ENCODE measurements around the gene CREG2.

The CREG2 gene

DNA sequence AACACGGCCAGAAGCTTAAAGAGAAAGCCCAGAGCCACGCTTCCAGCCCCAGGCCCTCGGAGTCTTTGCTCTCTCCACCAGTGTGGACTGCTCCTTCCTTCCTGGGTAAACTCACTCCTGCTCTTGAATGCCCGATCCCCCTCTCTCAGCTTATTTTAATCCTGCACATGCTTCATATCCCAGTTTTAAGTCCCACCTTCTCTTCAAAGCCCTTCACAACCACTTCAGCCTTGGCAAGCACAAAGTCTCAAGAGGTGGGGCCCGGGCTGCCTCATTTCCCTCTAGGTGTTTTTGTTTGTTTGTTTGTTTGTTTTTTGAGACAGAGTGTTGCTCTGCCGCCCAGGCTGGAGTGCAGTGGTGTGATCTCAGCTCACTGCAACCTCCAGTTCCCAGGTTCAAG, 21.6 kb upstream of the CREG2 start:
- DNase-seq (ENCODE audit: low read depth) = no peak

DNA sequence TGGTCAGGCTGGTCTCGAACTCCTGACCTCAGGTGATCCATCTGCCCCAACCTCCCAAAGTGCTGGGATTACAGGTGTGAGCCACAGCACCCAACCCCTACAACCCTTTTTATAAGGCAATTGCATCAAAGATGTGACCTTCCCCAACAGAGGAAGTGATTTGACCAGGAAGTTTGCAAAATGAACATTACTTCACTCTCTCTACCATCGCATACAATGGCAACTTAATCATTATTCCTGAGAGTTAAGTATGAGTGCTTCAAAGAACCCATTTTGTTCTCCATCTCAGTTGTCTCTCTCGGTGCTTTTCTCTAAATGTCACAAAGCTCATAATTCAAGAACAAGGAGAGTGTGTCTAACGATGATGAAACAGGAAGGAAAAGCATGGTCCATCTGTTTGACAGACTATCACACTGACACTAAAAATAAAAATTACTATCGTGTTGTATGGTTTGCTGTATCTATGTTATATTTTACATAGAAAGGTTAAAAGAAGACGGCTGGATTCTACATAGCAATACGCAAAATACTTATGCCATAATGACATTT, 18.1 kb upstream of the CREG2 start:
- DNase-seq (ENCODE audit: low read depth) = no peak

DNA sequence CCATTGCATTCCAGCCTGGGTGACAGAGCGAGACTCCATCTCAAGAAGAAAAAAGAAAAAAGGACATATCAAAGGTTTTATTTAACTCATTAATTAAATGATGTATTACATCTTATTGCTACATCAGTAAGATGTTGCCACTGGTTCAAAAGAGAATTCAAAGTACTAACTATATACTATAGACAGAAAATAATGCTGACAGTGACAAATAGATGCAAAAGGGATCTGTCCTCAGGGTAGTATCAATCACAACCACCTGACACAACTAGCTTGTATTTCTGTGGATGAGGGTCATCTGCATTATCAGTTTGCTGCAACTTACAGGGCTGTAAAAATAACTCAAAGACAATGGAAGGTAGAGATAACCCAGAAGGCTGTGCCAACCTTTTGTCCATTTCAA, 16.4 kb upstream of the CREG2 start:
- DNase-seq (ENCODE audit: low read depth) = no peak

- DNase-seq (ENCODE audit: low read depth) = no peak
These were observed 15.3 kb upstream of the CREG2 start for GRCh38 chr2:101402630-101403029.

DNA sequence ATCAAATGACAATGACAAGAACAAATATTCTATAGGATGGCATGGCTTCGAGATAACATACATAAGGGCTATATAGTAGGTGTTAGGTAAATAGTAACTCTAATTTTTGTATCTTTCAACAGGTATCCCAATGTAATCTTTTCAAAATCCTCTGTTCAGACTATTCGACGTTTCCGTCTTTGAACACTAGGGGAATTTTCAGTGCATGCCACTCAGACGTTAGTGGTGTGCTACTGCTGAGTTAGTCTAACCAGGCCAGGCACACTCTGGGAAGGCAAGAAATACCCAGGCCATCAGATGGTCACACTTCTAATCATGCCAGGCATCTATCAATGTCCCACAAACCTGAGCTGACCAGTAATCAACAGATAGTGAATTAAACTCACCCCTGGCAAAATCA, 14.6 kb upstream of the CREG2 start:
- DNase-seq (ENCODE audit: low read depth) = no peak

- DNase-seq (ENCODE audit: low read depth) = no peak
These were observed 14.0 kb upstream of the CREG2 start for GRCh38 chr2:101401326-101401665.

GRCh38 chr2:101400506-101401325, 13.4 kb upstream of the CREG2 start:
- DNase-seq (ENCODE audit: low read depth) = no peak

- no peak for DNase-seq (ENCODE audit: low read depth)
These were observed 12.7 kb upstream of the CREG2 start for GRCh38 chr2:101400048-101400447.

GRCh38 chr2:101399021-101399799, 11.9 kb upstream of the CREG2 start:
- DNase-seq (ENCODE audit: low read depth) = no peak

GRCh38 chr2:101398116-101398821, 11.0 kb upstream of the CREG2 start:
- DNase-seq (ENCODE audit: low read depth) = no peak

DNA sequence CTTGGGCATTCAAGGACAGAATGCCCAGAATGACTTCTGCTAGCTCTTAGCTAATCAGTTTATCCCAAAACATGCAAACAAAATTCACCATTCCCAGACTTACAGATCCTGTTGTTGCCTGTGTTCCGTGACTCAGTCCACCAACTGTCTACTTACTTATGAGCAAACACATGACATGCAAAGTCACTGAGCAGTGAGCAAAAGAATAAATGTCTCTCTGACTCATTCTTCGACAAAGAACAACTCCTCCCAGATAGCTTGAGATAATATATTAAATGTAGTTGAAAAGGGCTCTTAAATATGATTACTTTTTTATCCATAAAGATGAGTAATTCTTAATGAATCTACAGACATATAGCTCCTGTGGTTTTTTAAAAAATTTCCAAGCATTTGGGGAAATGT, 9.0 kb upstream of the CREG2 start:
- peak; percentile 90 for DNase-seq (ENCODE audit: low read depth)

- DNase-seq (ENCODE audit: low read depth) = peak; percentile 13
These were observed 8.4 kb upstream of the CREG2 start for GRCh38 chr2:101395545-101396315.

DNA sequence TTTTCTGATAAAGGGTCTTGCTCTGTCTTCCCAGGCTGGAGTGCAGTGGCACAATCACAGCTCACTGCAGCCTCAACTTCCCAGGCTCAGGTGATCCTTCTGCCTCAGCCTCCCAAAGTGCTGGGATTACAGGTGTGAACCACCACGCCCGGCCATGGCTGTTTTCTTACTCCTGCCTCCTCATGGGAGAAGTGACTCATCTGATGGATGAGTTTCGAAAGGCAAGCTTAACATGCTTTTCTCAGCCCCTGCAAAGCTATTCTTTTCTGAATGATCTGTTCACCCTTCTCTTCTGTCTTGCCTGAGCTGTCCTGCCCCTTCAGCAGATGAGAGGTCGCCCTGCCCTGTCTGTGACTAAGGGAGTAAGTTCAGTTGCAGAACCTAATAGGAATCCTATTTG, 929 bp upstream of the CREG2 start:
- DNase-seq (ENCODE audit: low read depth) = peak; percentile 45

DNA sequence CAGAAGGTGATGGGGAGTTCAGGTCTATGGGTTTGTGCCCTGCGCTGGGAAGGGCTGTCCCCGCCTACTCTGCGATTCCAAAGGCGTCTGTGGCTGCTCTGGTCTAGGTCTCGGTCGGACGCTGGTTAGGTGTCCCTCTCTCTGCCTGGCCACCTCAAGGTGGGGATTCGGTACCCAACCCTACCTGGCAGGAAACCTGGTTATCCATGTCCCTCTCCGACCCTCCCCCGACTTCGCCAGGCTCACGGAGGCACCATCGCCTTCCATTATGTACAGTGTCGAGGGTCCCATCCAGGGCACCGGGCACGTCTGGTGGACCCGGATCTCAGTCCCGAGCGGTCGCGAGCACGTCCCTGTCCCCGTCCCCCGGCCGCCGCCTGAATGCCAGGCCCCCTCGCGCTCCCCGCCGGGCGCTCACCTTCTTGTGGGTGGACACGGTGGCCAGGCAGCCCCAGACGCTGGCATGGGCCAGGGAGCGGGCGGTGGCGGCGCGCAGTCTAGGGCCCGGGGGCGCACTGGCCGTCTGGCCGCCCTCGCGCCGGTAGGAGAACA, 628 bp downstream of the CREG2 start:
- no peak for DNase-seq (ENCODE audit: low read depth)

- DNase-seq (ENCODE audit: low read depth) = no peak
These were observed 4.2 kb downstream of the CREG2 start for GRCh38 chr2:101383016-101383541.

GRCh38 chr2:101382442-101382841, 4.9 kb downstream of the CREG2 start:
- DNase-seq (ENCODE audit: low read depth) = no peak

DNA sequence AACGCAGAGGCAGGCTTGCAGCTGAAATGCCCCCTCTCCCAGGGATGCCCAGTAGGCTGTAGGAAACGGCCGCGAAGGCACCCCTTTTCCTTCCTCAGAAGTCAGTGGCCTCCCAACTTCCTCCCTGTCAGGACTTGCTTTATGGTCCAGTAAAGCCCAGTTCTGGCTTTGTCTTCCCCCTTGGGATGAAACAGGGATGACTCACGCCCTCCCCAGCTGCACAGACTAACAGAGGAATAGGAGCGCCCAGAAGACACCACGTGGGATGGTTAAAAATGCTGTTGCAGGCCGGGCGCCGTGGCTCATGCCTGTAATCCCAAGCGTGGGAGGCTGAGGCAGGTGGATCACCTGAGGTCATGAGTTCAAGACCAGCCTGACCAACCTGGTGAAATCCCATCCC, 6.9 kb downstream of the CREG2 start:
- peak; percentile 71 for DNase-seq (ENCODE audit: low read depth)

DNA sequence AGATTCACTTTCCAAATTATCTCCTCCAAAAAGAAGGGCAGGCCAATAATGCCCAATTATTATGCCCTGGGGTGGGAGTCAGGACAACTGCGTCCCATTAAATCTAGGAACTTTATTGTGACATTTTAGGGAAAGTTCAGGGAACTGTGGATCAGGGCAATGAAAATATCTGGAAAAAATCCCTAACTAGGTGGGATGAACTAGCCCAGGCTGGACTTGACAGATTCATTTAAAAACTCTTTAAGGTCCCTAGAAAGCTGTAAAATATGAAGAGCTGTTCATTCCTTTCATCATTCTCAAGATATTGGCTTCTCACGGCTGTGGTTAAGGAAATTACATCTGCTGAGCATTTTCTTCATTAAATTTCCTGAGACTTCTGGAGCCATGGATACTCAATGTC, 8.2 kb downstream of the CREG2 start:
- no peak for DNase-seq (ENCODE audit: low read depth)

DNA sequence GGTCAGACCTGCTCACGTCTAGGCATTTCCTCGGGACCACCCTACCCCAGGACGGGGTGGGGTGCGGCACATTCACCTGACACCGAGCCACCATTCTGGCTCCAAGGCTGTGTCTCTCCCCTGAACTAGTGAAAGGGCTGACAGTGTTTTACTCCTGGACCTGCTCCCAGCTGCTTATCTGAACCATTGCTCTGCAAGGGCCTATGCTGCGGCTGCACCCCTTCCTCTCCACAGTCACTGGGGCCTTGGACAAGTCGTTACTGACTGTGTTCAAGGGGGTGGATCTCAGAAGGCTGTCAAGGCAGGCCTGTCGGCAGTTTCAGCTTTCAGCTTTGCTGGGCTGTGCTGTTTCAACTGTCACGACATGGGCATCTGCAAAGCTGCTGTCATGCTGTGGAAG, 11.7 kb downstream of the CREG2 start:
- DNase-seq (ENCODE audit: low read depth) = no peak

- no peak for DNase-seq (ENCODE audit: low read depth)
These were observed 12.3 kb downstream of the CREG2 start for GRCh38 chr2:101374821-101375561.

- DNase-seq (ENCODE audit: low read depth) = no peak
These were observed 14.5 kb downstream of the CREG2 start for GRCh38 chr2:101372792-101373191.

All from stromal cell of bone marrow (primary cell).